Measurements from ENCODE around the gene CARS2.
"Not testable (repeated sequence)": the region's sequence is repeated elsewhere in the genome, so short reads cannot be mapped to it uniquely, and the experiment has no call there.

CARS2 gene

DNA sequence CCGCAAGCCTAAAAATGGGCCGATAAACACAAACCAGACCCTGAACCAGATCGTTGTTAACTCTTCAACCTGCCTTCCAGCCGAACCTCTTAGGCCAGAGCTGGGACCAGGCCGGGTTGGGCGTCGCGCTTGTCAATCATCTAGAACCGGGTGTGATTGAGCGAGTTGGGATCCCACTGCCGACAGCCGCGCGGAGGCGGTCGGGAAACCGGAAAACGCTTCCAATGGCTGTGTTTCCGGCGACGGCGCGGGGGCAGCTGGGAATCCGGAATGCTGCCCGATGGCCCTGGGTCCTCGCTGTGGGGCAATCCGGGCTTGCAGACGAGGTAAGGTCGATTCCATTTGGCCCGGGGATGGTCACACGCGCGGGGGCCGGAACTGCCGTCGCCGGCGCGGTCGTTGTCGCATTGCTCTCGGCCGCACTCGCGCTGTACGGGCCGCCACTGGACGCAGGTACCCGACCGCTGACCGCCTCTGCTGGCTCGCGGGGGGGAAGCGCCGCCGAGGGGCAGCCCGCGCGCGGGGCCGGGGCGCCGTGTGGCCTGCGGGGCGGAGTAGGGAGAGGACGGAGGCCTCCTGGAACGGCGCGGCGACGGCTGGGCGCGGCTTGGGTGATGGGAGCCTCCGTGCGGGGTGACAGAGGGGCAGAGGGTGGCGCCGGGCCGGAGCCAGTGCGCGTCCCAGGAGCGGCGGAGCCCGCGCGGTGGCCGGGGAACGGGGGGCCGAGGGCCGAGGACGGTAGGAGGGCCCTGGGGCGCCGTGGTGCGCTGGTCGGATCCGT, 90.4 kb downstream of the CARS2 start, which contains the start of gene NAXD:
Gene NAXD (plus strand): TSS at position 224 of the 781 bp plus-strand sequence. CDS start 57 bp downstream, at position 281.
- DNase-seq = peak; percentile 97

DNA sequence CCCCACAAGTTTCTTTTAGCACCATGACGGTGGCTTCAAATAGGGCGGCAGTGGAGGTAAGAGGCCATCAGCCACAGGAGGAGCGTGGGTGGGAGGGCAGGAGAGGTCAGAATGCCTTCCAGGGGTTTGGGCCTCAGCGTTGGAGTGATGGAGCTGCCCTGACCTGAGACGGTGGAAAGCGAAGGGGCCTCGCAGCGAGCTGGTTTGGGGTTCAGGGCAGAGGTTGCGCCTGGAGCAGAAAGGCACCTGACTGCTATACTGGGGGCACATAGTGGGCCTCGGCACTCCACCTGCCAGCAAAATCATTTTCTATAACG, 91.0 kb downstream of the CARS2 start:
- no peak for DNase-seq

GRCh38 chr13:110610955-110611595, 94.8 kb downstream of the CARS2 start:
- no peak for DNase-seq

DNA sequence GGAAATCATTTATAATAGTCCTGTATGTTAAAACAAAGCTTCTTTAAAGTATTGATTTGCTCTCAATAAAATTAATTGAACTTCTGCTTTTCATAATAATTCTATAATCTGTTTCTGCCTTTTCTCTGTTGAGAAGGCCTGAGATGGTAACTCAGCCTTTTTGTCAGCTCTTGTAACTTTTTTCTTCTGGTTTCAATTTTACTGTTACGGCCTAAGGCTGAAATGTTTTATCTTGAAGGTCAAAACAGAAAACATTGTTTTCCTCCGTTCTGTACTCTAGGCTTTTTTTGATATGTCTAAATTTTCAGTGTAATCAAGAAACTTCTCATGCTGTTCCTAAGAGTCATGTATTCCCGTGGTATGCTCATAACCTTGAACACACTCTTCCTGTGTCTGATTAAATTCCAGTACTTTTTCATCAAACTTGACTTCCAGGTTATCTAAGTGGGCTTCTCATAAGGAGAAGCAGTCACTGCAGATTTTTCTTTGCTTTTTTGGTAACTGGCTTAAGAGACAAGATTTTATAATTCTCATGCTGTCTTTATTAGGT, 98.2 kb downstream of the CARS2 start:
- DNase-seq = no peak

DNA sequence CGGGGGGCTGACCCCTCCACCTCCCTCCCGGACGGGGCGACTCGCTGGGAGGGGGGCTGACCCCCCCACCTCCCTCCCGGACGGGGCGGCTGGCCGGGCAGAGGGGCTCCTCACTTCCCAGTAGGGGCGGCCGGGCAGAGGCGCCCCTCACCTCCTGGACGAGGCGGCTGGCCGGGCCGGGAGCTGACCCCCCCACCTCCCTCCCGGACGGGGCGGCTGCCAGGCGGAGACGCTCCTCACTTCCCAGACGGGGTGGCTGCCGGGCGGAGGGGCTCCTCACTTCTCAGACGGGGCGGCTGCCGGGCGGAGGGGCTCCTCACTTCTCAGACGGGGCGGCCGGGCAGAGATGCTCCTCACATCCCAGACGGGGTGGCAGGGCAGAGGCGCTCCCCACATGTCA, 99.6 kb downstream of the CARS2 start:
- DNase-seq = not testable (repeated sequence)

DNA sequence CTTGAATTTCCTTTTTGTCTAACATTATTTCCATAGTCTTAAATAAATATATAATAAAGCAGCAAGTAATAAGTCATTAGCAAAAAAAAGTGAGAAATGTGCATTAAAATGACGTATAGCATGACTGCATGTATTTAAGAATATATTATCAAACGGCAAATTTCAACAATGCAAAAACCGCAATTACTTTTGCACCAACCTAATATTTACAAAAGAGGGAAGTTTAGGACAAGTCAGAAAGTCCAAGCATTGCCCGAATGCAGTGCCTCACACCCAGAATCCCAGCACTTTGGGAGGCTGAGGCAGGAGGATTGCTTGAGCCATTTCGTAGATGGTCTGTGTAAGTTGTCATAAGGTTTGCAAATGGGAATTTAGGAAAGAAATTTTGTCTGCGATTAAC, 100.8 kb downstream of the CARS2 start:
- no peak for DNase-seq

DNA sequence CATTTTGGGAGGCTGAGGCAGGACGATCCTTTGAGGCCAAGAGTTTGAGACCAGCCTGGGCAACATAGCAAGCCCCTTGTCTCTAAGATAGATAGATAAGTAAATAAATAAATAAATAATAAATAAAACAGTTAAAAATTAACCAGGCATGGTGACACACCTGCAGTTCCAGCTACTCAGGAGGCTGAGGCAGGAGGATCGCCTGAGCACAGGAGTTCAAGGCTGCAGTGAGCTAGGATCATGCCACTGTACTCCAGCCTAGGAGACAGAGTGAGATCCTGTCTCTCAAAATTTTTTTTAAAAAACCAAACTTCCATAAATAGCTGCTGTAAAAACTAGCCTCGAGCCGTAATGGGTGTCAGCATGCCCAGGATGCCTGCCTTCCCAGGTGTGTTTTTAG, 104.9 kb downstream of the CARS2 start:
- DNase-seq = no peak

DNA sequence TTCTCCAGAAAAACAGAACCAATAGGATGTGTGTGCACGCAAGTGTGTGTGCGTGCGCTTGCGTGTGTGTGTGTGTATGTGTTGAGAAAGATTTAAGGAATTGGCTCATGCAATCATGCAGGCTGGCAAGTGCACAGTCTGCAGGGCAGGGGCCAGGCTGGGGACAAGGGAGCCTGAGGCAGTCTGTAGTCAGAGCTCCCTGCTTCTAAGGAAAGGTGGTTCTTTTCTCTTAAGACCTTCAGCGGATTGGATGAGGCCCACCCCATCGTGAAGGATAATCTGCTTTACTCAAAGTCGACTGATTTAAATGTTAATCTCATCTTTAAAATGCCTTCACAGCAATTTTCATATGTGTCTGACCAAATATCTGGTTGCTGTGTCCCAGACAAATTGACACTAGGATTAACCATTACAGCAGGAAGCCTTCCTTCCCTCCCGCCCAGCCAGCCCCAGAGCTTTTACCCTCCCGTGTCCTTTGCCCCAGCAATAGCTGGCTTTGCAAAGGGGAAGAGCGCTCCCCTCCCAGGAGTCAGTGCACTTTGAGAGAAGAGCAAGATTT, 105.6 kb downstream of the CARS2 start:
- no peak for DNase-seq

- DNase-seq = no peak
Measured at GRCh38 chr13:110597041-110597689, 108.8 kb downstream of the CARS2 start.

DNA sequence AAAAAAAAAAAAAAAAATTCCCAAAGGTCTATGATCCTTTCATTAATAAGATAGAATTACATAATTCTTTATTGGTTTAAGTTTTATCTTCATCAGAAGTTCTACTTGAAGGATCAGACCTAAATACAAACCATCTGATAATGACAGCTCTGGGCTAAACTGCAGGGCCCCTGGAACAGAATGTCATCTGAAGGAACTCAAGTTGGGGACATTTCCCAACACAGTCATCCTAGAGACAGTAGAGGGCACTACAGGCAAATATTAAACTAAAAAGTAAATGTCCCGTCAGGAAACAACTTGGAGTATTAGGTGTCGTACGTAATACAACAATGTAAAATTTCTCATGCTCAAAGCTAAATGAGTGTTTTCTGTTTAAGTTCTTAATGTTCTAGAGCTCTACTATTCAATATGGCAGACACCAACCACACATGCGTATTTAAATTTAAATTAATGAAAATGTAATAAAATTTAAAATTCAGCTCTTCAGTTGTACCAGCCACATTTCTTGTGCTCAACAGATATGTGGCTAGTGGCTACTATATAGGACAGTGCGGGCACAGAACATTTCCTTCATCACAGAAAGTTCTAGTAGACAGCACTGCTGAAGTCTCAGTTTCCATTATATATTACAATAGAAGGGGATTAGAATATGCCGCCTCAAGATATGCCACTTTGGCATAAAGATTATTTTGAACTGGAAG, 112.3 kb downstream of the CARS2 start:
- DNase-seq = peak; percentile 57

DNA sequence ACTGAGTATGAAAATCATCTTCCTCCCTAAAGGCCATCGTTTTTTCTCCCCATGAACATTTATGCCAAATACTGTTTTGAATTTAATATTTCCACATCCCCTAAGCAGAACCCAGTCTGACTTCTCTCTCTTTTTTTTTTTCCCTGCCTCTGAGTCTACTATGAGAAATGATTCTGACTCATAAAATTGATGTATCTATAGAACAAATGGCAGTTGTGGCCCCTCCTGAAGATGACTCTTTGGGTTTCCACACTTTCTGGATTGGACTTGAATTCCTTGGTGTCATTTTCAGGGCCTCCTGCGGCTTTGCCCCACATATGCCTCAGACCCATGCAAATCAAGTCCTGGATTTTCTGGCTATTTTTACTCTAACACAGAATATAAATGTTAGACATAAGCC, 113.3 kb downstream of the CARS2 start:
- DNase-seq = peak; percentile 80
